Measurements from ENCODE around the gene NUDT6.
"Not testable (repeated sequence)": the region's sequence is repeated elsewhere in the genome, so short reads cannot be mapped to it uniquely, and the experiment has no call there.

Gene NUDT6

GRCh38 chr4:122875949-122876348 is 46.4 kb downstream of the NUDT6 start:
- DNase-seq (ENCODE audit: low read depth in 2 of 2), result no peak

- DNase-seq (ENCODE audit: low read depth in 2 of 2), result no peak
Observed at GRCh38 chr4:122873821-122874593, 48.4 kb downstream of the NUDT6 start.

GRCh38 chr4:122873146-122873545 is 49.3 kb downstream of the NUDT6 start:
- no peak for DNase-seq (ENCODE audit: low read depth in 2 of 2)

- DNase-seq (ENCODE audit: low read depth in 2 of 2), result not testable (repeated sequence)
Observed at GRCh38 chr4:122868235-122868634, 54.2 kb downstream of the NUDT6 start.

GRCh38 chr4:122865425-122865824 is 57.0 kb downstream of the NUDT6 start:
- DNase-seq (ENCODE audit: low read depth in 2 of 2), result no peak

- DNase-seq (ENCODE audit: low read depth in 2 of 2), result no peak
Observed at GRCh38 chr4:122863639-122864038, 58.8 kb downstream of the NUDT6 start.

- DNase-seq (ENCODE audit: low read depth in 2 of 2), result no peak
Observed at GRCh38 chr4:122861172-122861943, 61.0 kb downstream of the NUDT6 start.

GRCh38 chr4:122858705-122859104 is 63.7 kb downstream of the NUDT6 start:
- DNase-seq (ENCODE audit: low read depth in 2 of 2), result no peak

GRCh38 chr4:122857160-122857559 is 65.2 kb downstream of the NUDT6 start:
- no peak for DNase-seq (ENCODE audit: low read depth in 2 of 2)

- no peak for DNase-seq (ENCODE audit: low read depth in 2 of 2)
Observed at GRCh38 chr4:122855353-122855890, 67.0 kb downstream of the NUDT6 start.

GRCh38 chr4:122854447-122855352 is 67.7 kb downstream of the NUDT6 start:
- DNase-seq (ENCODE audit: low read depth in 2 of 2), result no peak

GRCh38 chr4:122851568-122851967 is 70.8 kb downstream of the NUDT6 start:
- DNase-seq (ENCODE audit: low read depth in 2 of 2), result no peak

- not testable (repeated sequence) for DNase-seq (ENCODE audit: low read depth in 2 of 2)
Observed at GRCh38 chr4:122849789-122850188, 72.6 kb downstream of the NUDT6 start.

- no peak for DNase-seq (ENCODE audit: low read depth in 2 of 2)
Observed at GRCh38 chr4:122847931-122848330, 74.5 kb downstream of the NUDT6 start.

- no peak for DNase-seq (ENCODE audit: low read depth in 2 of 2)
Observed at GRCh38 chr4:122845760-122846159, 76.6 kb downstream of the NUDT6 start.

- no peak for DNase-seq (ENCODE audit: low read depth in 2 of 2)
Observed at GRCh38 chr4:122845066-122845465, 77.3 kb downstream of the NUDT6 start.

GRCh38 chr4:122844391-122844790 is 78.0 kb downstream of the NUDT6 start:
- not testable (repeated sequence) for DNase-seq (ENCODE audit: low read depth in 2 of 2)

- no peak for DNase-seq (ENCODE audit: low read depth in 2 of 2)
Observed at GRCh38 chr4:122842984-122843531, 79.3 kb downstream of the NUDT6 start.
